ENCODE data around the gene RXYLT1. TPM values are rescaled to one million over a fixed set of nuclear protein-coding genes. Genes with fewer than 3 reads are reported as not detected.

The RXYLT1 gene
- polyA plus RNA-seq, 1 experiment = 18.2 TPM

- Histone ChIP-seq H3K9me3 (ENCODE audit: control insufficient read depth, insufficient read depth, low read length) (no peaks in the 10 kb centered on the region), H3K4me3 (ENCODE audit: low read depth, low read length) (no peak overlapping the region), H3K27ac (ENCODE audit: low read depth, low read length) (no peak overlapping the region), H3K27me3 (ENCODE audit: control insufficient read depth, insufficient read depth, low read length) (no peaks in the 10 kb centered on the region)
- POLR2A ChIA-PET = interaction anchor here (0.7 kb wide), 1 partner anchor 269 kb away, joined by 5 read pairs; no protein-coding TSS in a partner anchor
- TF ChIP-seq CTCF (IDR thresholded peaks at IDR 0.05; ENCODE audit: low read depth, low read length) = no peak
- CTCF ChIA-PET = interaction anchor here (1.1 to 3.6 kb wide), 2 partner anchors 11 to 261 kb away, joined by 3 to 18 read pairs; partner anchors contain the start of gene SRGAP1
- no peak for DNase-seq (ENCODE audit: low read depth, low spot score)
Observed at GRCh38 chr12:63855299-63855698, 75.6 kb downstream of the RXYLT1 start.

- DNase-seq (ENCODE audit: low read depth, low spot score) = no peak
- TF ChIP-seq CTCF (IDR thresholded peaks at IDR 0.05; ENCODE audit: low read depth, low read length) = no peak
- CTCF ChIA-PET = no interaction called here
- Histone ChIP-seq H3K27me3 (ENCODE audit: control insufficient read depth, insufficient read depth, low read length) (no peaks in the 10 kb centered on the region), H3K27ac (ENCODE audit: low read depth, low read length) (no peak overlapping the region), H3K9me3 (ENCODE audit: control insufficient read depth, insufficient read depth, low read length) (no peaks in the 10 kb centered on the region), H3K4me3 (ENCODE audit: low read depth, low read length) (no peak overlapping the region)
- POLR2A ChIA-PET = no interaction called here
Observed at GRCh38 chr12:63857771-63858670, 78.3 kb downstream of the RXYLT1 start.

Small RNA genes lying within 50 kb of the gene (small RNA-seq; reads per million reads assigned to genes)
- gene AC084357.1 (ENCODE audit: insufficient read length, low read depth) = not detected

Other genes starting within 250 kb of the RXYLT1 start
- 5.1 and 7.8 TPM in 2 replicates for gene DPY19L2, start 111.4 kb upstream of the RXYLT1 start, polyA plus RNA-seq (2011; rRNA removed)
- 21.6 and 24.9 TPM in 2 replicates for gene SRGAP1, start 64.8 kb downstream of the RXYLT1 start, polyA plus RNA-seq (2011; rRNA removed)